GM21825 (cell line): ENCODE measurements around the gene RPS19BP1.

Experiments used
- ATAC-seq: cut with Tn5 transposase; IDR thresholded peaks from one replicate; pipeline ENCODE4 v1.9.1; 2021; ENCODE audit warnings: mild to moderate bottlenecking, moderate library complexity; ENCODE audit not compliant: unreplicated experiment

The RPS19BP1 gene

DNA sequence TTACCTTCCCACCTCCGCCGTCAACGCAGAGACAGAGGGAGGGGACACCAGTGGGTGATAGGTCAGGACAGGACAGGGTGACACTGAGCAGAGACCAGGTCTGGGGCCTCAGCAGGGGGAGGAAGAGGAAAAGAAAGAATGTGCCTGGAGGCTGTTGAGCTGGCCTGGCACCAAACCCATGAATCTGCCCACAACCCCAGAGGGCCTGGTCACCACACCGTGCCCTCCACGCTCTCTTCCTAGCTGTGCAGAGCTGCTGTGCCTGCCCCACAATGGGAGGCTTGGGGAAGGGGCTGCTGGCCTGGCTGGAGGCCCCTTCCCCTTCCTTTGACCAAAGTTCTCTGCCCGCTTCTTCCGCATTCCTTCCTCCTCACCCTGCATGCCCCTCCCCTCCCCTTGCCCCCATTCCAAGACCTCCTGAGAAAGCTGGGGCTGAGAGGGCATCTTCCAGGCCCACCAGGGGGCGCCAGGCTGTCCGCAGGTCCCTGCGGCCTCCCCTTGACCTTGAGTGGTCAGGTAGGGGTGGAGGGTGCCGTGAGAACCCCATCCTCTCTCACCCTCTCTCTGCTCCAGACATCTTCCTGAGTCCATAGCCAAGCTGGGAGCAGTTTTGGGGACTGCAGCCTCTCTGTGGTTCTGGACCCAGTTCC, 27.0 kb upstream of the RPS19BP1 start:
- ATAC-seq = no peak

DNA sequence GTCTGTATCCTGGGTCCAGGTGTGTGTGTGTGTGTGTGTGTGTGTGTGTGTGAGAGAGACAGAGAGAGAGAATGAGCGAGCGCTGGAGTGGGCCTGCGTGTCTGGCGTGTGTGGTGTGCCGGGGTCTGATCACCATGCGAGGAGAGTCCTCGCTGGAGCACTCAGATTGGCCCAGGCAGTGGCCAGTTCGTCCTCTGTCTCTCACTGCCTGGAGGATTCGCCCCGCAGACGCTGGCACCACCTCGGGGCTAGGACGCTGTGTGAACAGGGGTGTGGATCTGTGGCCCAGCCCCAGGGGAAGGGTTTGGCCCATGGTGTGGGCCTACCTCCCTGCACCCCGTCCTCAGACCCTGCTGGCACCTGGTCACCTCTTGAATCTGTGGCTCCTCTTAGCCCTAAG, 26.4 kb upstream of the RPS19BP1 start:
- no peak for ATAC-seq

DNA sequence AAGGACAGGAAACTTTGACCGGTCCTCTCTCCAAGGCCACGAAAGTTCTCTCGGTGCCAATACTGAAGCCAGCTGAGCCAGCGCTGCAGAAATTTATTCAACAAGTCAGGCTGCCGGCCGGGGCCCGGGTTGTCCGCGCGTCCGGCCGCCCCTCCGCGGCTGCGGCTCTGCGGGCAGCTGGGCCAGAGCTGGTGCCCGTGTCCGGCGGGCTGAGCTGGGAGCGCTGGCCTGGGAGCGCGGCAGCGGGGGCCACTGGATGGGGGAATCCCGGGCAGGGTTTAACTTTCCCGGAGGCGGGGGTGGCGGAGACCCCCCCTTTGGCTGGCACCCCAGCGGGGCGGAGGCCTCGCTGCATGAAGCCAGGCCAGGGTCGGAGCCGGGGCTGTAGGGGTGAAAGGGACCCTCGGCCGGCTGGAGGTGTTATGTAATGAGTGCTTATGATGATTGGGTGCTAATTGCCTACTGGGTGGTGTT, 25.7 kb upstream of the RPS19BP1 start:
- ATAC-seq = no peak

DNA sequence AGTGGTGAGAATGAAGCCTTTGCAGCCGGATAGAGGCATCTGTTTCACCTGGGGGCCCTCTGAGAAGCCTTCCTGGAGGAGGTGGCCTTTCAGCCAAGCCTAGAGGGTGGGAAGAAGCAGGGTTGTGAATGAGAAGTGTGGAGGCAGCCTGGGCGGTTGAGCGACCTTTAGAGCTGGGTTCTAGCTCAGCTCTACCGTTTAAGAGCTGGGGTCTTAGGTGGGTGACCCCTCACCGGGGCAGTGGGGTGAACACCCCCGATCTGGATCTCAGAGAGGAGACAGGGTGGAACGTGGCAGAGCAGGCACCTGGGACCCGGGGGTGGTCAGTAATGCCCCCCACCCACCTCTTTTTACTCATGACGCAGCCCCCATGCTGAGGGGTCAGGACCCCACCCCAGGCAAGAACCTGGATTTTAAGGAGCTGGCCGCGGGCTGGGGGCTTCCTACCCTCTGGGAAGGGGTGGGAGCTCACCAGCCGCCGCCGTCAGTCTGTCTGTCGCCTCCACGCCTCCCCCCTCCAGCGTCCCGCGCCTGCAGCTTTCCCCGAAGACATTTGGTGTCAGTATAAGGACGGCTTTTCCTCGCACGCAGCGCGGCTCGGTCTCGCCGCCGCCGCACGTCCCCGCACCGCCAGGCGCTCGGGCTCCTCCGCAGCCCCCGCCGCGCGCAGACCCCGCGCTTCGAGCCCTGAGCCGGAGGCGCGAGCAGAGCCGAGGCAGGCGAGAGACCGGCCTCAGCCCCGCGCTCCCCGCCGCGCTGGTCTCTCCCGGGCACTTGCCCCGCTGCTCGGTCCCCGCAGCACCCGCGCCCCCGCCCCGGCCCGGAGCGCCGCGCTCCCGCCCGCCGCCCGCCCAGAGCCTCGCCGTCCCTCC, 24.7 kb upstream of the RPS19BP1 start:
- ATAC-seq = no peak

DNA sequence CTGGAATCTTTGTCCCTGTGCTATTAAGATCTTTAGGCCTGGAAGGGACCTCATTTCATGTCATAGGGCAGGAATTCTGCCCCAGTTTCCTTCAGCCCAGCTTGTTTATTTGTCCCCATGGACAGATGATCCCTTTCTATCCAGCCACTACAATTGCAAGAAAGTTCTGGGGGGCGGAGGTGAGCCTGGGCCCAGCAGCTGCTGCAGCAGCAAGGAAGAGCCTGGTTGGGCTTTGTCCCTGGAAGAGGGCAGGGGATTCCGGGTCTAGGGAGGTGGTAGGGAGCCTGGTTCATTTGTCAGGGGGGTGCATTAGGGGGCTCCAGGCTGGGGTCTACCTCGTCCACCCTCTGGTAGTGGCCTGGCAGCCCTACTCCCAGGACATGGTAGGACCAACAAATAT, 21.6 kb upstream of the RPS19BP1 start:
- no peak for ATAC-seq

DNA sequence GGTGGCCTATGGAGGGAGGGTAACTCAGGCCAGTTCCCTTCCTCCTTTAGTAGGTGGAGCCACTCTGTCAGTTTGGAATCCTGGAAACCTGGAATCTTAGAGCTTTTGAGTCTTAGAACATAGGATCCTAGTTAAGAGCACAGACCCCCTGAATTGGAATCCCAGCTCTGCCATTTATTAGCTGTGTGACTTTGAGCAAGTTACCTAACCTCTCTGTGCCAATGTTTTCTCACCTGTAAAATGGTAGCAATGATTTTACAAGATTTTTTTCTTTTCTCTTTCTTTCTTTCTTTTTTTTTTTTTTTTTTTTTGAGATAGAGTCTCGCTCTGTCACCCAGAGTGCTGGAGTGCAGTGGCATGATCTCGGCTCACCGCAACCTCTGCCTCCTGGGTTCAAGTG, 20.9 kb upstream of the RPS19BP1 start:
- no peak for ATAC-seq

DNA sequence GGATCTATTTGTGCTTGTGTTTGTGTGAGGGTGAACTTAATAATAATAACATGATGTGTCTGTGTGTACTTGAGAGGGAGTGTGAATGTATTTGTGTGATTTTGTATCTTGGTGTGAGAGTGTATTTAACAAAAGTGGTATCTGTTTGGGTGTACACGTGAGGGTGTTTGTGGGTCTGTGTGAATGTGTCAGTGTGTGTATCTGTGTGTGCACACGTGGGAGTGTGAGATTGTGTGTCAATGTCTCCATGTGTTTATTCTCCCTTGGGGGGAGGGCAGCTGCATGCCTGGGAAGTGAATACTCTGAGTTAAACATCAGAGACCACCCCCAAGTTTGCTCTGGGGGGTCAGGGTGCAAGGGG, 15.0 kb upstream of the RPS19BP1 start:
- ATAC-seq = no peak

DNA sequence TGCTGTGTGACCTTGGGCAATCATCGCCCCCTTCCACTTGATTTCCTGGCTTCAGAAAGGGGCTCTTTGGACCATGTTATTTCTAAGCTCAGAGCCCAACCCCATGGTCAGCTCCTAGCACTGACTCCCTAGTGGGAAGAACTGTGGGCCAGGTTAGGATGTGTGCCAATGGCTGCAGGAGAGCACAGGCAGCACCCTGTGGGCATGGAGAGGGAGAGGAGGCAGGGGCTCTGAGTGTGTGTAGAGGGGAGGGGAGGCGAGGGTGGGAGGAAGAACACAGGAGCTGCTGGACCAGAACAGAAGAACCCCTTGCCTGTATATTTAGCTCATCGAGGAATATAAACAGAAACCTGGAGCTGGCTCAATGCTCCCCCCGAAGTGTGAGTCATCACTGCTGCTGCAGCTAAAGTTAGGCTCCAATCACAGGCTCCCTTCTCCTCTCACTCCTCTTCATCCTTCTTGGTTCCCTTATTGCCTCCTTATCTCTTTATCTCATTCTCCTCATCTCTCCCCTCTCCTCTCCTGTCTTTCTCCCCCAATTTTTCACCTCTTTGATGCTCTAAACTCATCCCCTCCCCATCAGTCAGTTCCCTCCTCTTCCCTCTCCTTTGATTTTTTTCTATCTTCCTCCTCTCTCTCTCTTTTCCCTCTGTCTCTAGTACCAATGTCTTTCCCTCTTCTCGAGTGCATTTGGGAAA, 14.5 kb upstream of the RPS19BP1 start:
- ATAC-seq = no peak

DNA sequence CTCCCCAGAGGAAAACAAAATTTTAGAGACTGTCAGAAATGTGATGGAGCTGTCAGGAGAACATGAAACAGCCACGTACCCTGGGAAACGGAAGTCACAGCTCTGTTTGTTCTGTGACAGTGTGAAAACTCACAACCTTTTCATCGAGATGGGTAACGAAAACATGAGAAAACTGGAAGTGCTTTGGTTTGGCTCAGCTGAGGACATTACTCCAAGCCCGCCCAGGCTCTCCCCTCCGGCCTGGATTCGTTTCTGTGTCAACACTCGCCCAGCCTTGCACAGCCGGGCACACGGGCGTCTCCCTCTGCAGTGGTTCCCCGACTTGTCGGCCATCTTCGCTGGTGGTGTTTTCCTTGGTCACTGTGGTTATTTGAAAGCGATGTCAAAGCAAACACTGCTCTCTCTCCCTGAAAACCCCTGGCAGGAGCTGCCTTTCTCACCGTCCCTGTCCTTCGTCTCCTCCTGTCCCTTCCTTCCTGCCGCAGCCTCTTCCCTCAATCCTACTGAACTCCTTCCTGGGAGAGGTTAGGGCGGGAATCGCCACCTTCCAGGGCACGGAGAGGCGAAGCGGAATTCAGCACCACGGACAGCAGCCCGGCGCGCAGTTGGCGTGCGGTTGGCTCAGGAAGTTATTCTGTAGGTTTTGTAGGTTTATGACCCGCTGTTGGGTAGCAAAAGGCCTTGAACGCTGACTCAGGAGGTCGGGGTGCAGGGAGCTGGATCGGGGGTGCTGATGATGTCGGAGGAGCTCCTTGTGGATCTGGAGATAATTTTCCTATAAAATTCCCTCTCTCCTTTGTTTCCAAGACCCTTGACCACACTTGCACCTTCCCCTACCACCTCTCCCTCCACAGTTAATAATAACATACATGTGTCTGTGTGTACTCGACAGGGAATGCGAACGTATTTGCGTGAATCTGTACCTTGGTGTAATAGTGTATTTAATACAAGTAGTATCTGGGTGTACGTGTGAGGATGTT, 13.1 kb upstream of the RPS19BP1 start:
- ATAC-seq = no peak

DNA sequence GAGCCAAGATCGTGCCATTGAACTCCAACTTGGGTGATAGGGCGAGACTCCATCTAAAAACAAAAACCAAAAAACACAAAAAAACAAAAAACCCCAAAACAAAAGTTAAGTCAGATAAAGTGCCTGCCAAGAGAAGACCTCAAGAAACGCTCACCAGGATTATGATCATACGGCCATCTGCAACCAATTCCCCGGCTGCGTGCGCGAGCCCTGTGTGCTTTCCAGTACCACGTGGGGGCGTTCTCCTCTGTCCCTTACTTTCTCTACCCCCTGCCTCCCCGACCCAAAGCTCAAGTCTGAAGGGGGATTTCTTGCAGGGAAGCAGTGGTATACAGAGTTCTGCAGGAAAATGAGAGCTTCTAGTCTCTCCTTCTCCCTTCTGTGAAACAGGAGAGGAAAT, 10.5 kb upstream of the RPS19BP1 start:
- ATAC-seq = no peak

DNA sequence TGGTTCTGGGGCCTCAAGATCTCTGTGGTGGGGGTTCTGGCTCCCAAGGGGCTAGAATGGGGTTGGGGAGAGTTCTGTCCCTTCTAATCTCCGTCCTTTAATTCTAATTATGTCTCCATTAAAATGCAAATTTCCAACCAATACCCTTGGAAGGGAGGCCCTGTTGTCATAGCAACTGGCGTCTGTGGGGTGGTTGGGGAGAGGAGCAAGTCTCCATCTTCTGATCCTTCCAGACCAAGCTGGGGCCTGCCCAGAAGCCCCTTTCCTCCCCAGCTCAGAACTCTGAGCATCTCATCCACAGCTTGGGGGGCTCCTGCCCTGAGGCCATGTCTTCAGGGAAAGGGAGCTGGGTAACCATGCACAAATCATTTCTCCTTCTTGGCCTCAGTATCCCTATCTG, 5.4 kb upstream of the RPS19BP1 start:
- ATAC-seq = no peak

DNA sequence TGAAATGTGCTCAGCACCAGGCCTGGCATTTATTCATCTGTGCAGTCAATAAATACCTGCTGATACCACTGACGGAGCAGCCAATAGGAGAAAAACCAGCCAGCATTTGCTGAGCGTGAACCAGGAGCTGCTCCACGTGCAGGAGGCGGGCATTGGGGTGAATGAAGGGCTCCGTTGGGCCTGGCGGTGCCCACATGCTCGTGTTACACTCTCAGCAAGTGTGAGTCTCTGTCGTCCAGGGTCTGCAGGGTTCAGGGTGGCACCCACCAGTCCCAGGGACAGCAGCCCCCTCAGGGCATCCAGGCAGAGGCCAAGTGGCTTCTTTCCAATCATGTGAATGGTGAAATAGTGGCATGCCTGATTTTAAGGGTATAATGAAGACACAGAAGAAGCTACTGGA, 4.2 kb upstream of the RPS19BP1 start:
- no peak for ATAC-seq

DNA sequence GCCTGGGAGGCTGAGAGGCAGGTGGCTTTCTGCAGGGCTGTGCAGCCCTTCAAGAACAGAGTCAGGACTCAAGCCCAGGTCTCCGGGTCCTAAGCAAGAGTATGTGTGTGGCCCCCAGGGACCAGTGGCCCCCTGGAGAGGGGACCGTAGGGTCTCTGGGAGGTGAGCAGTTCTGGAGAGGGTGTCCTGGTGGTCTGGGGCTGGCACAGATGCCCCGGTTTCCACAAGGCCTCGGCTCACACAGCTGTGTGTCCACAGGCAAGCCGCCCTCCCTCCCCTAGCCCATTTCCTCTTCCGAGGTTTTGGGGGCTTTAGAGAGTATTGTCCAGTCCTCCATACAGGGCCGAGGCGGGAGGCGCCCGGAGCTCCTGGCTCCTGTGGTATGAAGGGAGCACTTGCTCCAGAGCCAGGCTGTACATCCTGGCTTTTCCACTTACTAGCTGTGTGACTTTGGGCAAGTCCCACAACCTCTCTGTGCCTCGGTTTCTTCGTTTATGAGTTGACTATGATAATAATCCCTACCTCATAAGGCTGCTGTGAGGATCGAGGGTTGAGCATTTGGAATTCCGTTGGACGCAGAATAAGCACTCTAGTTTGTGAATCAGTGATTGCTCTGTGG, 3.4 kb upstream of the RPS19BP1 start:
- no peak for ATAC-seq

DNA sequence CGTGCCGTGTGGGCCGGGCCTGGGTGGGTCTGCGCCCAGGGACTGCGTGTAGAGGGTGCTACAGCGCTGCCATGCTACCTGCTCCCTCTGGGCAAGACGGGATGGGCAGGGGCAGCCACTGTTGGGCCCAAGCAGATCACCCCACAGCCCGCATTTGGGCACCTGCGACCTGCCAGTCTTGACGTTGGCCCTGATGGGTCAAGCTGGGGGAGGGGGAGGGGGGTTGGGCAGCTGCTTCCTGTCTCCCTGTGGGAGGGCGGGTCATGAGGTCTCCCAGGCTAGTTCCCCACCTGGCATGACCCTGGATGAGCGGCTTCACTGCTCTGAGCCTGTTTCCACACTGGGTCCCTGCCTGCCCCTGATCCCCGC, 2.8 kb upstream of the RPS19BP1 start:
- no peak for ATAC-seq

DNA sequence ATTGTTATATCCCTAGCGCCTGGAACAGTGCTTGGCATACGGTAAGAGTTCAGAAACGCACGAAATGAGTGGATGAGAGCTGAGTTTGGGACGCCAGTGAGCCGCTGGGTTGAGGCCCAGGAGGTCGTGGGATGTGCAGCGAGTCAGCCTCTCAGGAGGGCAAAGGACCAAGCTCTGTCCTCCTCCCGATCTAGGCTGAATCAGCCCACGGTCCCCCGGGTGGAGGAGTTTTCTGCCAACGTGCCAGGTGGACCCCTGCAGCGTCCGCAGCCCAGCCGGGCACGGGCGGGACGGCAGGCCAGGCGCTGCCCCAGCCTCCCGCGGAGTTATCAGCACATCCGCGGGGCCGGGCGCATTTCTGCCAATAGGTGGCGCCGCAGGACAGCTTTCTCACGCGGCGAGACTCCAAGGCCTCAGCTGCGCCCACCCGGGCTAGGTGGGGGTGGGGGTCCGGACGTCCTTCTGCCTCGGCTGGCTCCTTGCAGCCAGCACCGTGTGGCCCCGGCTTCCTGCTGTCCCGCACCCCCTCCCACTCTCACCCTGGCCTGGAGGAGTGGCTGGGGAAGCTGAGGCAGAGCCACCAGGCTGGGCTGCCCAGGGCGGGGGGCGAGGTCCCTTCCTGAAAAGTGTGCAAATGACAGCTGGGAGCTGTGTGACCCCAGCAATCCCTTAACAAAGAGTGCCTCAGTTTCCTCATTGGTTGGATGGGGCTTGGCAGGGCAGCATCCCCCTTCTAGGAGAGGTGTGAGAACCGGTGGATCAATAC, 2.2 kb upstream of the RPS19BP1 start:
- no peak for ATAC-seq

DNA sequence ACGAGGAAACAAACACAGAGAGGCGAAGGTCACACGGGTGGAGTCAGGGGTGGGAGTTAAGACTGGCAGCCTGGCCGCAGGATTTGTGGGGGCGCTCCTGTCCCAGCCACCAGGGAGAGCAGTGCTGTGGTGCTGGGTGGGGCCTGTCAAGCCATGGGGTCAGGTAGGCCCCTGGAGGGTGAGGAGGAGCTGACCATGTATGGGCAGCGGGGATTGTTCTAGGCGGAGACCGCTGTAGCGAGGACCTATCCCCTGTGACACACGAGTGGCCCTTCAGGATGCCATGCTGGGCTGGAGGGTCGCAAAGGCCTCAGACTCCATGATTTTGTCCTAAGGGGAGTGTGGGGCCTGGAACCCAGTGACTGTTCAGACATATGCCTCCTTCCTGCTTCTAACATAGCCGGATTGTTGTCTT, 1.6 kb upstream of the RPS19BP1 start:
- no peak for ATAC-seq

DNA sequence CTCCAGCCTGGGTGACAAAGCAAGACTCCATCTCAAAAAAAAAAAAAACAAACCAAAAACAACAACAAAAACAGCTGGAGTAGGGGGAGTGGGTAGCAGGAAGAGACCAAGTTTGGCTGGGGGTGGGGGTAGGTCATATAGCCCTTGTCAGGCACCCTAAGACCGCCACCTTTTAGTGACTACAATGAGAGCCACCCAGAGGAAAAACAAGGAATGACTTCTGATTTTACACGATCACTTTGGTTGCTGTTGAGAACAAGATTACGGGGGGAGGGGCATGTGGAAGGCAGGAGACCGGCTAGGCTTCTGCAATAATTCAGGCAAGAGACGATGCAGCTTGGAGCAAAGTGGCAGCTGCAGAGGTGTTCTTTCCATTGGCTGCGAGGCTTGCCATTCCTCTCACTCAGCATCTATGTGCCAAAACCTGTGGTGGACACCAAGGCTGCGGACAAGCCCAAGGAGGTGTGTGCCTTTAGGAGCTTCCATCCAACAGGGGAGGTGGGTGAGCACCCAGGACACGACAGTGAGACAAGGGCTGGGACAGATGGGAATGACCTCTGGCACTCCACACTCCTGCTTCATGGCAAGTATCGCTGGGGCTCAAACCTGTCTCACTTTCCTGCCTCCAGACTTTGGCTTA, 1.7 kb downstream of the RPS19BP1 start:
- ATAC-seq = no peak

DNA sequence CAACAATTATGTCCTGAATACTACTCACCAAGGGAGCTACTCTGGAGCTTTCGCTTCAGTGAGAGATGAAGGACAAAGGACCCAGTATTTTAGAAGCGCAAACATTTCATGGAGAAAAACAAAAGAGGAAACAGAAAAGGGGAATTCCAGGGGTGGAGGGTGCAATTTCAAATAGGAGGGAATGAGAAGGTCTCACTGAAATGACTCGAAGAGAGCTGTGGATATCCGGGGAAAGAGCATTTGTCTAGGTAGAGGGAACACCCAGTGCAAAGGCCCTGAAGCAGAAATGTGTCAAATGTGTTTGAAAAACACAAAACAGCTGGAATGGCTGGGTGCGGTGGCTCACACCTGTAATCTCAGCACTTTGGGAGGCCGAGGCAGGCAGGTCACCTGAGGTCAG, 2.4 kb downstream of the RPS19BP1 start:
- ATAC-seq = no peak

DNA sequence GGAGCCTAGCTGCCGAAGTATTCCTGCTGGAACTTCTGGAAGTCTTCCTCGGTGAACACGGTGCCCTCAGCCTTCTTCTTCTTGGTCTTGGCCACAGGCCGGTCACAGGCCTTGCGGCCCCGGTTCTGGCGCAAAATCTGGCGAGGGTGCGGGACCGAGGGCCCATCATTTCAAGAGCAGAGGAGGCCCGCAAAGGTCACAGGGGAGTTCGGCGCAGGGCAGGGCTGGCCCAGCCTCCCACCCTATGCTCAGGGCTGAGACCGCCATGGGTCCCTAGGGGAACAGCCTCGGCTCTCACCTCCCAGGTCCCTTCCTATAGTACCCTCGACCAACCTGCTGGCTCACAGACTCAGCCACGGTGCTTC, 3.1 kb downstream of the RPS19BP1 start:
- ATAC-seq = no peak
